ENCODE results near the gene RIOK3. TPM values are rescaled to one million over a fixed set of nuclear protein-coding genes. Genes with fewer than 3 reads are reported as not detected.
A peak's percentile ranks its signal among the peaks of the same experiment; 100 is the strongest.
"Not testable (repeated sequence)": the region's sequence is repeated elsewhere in the genome, so short reads cannot be mapped to it uniquely, and the experiment has no call there.

RIOK3 gene, protein sequence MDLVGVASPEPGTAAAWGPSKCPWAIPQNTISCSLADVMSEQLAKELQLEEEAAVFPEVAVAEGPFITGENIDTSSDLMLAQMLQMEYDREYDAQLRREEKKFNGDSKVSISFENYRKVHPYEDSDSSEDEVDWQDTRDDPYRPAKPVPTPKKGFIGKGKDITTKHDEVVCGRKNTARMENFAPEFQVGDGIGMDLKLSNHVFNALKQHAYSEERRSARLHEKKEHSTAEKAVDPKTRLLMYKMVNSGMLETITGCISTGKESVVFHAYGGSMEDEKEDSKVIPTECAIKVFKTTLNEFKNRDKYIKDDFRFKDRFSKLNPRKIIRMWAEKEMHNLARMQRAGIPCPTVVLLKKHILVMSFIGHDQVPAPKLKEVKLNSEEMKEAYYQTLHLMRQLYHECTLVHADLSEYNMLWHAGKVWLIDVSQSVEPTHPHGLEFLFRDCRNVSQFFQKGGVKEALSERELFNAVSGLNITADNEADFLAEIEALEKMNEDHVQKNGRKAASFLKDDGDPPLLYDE
- total RNA-seq (ENCODE audit: insufficient read depth, low replicate concordance): 108 TPM

DNA sequence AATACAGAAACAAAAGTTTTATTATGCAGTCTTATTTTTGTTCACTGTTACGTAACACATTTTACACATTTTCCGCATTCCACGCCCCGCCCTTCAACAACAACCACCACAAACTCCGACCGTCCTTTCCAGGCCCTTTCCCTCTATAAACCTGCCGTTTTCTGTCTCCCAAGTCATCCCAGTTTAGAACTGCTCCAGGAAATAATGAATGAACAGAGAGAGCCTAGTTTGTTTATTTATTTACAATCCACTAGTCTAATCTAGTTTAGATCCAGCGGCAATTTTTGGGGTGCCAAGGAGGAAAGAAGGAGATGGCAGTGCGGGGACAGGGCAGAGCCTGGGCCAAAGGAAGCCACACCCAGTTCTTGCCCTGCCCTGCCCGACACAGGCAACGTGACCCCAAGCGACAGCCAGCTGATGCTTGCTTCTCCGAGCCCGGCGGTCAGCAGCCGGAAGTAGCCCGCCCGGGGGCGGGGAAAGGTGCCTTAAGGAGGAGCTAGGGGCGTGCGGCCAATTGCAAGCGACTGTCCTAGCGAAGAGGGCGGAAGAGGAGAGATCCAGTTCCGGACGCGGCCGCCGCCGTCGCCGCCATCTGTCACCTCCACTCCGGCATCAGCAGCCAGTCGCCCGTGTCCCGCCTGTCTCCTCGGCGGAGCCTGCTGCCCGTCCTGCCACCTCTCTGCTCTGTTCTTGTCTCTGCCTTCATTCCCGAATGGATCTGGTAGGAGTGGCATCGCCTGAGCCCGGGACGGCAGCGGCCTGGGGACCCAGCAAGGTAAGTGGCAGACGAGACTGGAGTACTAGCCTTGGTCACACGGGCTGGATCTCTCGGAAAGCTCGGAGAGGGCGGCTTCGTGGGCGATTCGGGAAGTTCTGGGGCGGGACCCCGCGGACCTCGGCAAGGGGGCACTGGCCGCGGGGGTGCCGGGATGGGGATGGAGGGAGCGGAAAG lies at the start of gene RIOK3:
TSS of gene RIOK3 (plus strand) at position 560 of the 952 bp plus-strand sequence. CDS start at position 713, 153 bp downstream.
- DNase-seq (ENCODE audit: low spot score): peak; percentile 98

GRCh38 chr18:23403310-23403709 lies 49.8 kb upstream of the RIOK3 start:
- no peak for DNase-seq (ENCODE audit: low spot score)

- no peak for DNase-seq (ENCODE audit: low spot score)
Measured at GRCh38 chr18:23405636-23406035, 47.5 kb upstream of the RIOK3 start.

- DNase-seq (ENCODE audit: low spot score): peak; percentile 34
Measured at GRCh38 chr18:23406271-23406787, 46.8 kb upstream of the RIOK3 start.

DNA sequence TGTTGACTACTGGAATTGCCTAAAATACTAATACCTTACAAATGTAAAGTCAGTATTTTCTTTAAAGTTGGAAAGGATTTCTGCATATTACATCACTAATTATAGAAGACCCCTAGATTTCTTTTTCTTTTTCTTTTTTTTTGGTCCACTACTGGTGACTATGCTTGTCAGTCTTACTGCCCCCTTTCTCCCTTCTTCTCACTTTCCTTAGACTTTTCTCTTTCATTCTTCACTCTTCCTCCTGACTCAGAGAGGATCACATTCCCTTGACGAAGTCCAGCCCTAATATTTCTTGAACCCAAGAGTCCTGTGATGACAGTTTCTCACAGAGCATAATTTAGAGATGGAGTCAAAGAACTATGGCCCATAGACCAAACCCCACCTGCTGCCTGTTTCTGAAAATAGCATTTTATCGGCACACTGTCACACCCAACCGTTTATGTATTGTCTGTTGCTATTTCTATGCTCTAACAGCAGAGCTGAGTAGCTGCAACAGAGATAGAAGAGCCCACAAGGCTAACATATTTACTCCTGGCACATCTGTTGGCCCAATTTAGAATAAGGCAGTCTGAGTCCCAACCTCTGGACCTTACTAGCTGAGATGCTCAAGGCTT lies 40.6 kb upstream of the RIOK3 start:
- no peak for DNase-seq (ENCODE audit: low spot score)

- no peak for DNase-seq (ENCODE audit: low spot score)
Measured at GRCh38 chr18:23415515-23415914, 37.6 kb upstream of the RIOK3 start.

GRCh38 chr18:23416298-23416697 lies 36.8 kb upstream of the RIOK3 start:
- no peak for DNase-seq (ENCODE audit: low spot score)

- DNase-seq (ENCODE audit: low spot score): no peak
Measured at GRCh38 chr18:23421277-23421676, 31.8 kb upstream of the RIOK3 start.

GRCh38 chr18:23422751-23423418 lies 30.2 kb upstream of the RIOK3 start:
- DNase-seq (ENCODE audit: low spot score): no peak

DNA sequence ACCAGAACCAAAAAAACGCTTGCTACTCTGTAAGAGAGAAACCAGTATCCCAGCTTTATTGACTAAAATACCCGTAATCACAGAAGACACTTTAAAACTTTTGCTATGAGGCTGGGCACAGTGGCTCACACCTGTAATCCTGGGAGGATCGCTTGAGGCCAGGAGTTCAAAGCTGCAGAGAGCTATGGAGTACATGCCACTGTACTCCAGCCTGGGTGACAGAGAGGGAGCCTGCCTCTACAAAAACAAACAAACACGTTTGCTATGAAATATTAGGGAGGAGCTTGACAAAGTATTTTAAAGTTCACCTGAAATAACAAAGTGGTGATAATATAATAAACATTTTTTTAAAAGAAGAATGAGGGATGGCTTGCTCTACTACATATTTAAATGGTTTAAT lies 28.5 kb upstream of the RIOK3 start:
- no peak for DNase-seq (ENCODE audit: low spot score)

GRCh38 chr18:23428821-23429220 lies 24.3 kb upstream of the RIOK3 start:
- no peak for DNase-seq (ENCODE audit: low spot score)

- DNase-seq (ENCODE audit: low spot score): not testable (repeated sequence)
Measured at GRCh38 chr18:23429538-23429937, 23.5 kb upstream of the RIOK3 start.

DNA sequence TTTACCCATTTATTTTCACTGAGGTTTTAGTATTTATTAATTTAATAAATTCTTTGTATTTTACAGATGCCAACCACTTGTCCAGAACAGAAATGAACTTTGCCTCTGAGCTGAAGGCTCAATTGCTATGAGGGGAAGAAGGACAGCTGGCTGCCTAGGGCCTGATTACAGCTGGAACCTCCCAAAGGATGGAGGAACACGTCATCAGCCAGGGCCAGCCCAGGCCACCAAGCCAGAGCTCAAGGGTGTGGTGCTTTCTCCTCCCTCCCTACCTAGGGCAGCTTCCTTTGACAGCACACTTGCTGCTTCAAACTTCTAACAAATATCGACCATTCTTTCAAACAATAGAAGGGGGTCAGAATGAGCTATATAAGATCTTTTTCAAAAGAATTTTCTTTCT lies 19.7 kb upstream of the RIOK3 start:
- no peak for DNase-seq (ENCODE audit: low spot score)

- DNase-seq (ENCODE audit: low spot score): peak; percentile 81
Measured at GRCh38 chr18:23437357-23438045, 15.6 kb upstream of the RIOK3 start.

GRCh38 chr18:23438046-23438377 lies 15.1 kb upstream of the RIOK3 start:
- no peak for DNase-seq (ENCODE audit: low spot score)

DNA sequence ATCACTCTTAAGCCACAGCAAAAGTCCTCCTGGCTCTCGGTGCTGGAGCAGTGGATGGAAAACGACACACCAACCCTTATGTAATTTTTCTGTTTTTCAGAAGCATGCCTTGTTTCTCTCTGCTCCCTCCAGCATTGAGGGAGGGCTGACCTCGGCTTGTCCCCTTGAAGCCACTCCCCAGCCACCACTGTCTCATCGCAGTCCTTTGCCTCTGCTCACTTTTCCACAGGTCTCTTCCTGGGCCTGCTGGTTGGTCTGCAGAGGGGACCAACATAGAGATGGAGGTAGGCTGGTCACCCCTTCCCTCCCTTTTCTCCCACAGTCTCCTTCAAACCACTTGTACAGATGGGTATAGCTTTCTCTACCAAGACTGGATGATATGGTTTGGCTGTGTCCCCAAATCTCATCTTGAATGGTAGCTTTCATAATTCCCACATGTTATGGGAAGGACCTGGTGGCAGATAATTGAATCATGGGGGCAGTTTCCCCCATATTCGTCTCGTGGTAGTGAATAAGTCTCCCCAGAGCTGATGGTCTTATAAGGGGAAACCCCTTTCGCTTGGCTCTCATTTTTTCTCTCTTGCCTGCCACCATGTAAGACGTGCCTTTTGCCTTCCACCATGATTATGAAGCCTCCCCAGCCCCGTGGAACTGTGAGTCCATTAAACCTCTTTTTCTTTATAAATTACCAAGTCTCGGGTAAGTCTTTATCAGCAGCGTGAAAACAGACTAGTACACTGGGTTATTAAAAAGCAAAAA lies 14.3 kb upstream of the RIOK3 start:
- DNase-seq (ENCODE audit: low spot score): no peak

DNA sequence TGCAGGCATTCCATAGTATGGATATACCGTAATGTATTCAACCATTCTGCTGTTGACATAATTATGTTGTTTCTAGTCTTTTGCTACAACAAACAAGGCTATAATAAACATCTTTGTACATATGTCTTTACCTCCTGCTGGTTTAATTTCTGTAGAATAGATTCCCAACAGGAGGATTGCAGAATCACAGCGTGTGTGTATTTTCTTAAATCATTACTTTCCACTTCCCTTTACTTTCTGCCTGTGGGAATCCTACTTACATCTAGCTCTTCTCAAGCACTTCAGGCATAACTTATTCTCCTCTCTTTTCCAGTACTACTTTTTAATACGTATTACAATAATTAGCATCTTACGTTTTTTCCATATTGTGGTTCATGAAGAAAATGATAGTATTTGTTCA lies 13.0 kb upstream of the RIOK3 start:
- no peak for DNase-seq (ENCODE audit: low spot score)

DNA sequence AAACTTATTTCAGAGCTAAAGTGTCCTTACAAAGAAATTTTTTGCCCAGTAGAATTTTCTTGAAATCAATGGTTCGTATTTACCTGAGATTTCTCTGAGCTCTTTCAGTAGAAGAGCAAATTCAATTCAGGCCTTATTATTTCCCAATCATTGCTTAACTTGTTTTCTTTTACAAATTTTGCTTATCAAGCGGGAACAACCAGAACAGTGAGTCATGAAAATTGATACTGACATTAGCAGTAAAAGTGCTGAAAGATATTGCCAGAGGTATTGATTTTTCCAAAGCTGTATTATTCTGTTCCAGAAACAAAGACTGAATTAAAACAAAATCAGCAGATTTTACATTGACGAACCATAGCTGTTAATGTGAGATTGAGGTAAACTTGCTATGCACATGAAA lies 10.1 kb upstream of the RIOK3 start:
- no peak for DNase-seq (ENCODE audit: low spot score)

GRCh38 chr18:23448291-23448690 lies 4.8 kb upstream of the RIOK3 start:
- DNase-seq (ENCODE audit: low spot score): no peak

DNA sequence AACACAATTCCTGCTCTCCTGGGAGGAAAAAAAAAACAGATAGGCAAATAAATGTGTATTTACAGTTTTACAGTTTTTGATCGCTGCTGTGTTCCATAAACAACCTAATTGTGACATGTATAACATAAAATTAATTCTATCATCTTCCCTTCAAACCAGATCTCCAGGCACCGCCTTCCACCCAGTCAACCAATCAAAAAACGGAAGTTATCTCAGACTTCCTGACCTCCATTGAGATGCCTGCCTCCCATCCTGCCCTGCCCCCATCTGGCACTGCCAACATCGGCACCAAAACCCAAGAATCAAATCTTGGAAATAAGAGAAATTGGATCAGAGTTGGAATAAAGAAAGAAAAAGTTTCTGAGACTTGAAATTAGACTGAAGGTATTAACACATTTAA lies 3.1 kb upstream of the RIOK3 start:
- DNase-seq (ENCODE audit: low spot score): no peak
